ENCODE results near the gene TMEM232. TPM values are rescaled to one million over a fixed set of nuclear protein-coding genes. Genes with fewer than 3 reads are reported as not detected.

The TMEM232 gene
- total RNA-seq (2014; rRNA removed; shearing (Covaris generic)): 1.3 and 6.2 TPM in 2 replicates
- polyA plus RNA-seq (2016; fragmentation: Nextera tagmentation; extraction: Ambion mirVana): 0.78 and 1.3 TPM in 2 replicates

DNA sequence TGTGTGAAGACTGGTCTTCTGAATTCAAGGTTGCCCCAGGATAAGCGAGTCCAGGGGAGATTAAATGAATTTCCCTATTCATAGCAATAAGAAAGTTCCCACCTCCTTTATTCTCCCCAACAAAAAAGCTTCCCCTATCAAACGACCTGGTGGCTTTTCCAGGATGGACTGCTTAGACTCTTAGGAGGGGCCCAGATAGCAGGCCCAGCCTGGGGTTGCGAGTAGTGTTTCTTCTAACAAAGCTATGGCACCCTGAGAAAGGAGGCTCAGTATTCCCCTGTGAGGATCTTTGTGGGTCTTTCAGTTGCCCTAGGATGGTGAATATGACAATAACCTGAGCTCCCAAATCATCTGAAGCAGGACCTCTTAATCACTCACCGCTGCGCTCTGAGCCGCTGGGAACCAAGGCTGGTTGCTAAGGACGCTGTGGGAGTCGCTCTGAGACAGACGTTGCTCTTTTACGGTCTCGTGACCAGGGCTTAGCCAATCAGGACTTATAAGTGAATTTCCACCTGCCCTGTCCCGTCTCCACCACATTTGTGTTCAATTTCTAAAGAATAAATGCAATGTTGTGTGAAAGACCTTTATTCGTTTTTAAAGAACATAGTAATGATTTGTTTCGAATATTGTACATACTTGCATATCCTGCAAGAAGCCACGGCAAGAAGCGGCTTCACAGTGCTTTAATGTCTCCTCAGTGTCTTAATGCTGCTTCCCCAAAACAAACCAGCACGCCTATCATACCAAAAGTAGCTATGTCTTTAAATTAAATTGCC, at the start of gene TMEM232:
Gene TMEM232, minus strand, starts transcription at position 423 of the 776 bp plus-strand sequence. CDS start 59,319 bp downstream, outside the sequence.
- no peak within 1 kb of the TSS for H3K4me3 ChIP-seq
- 72 to 73% methylated on average over 17 of the region's 17 CpGs for WGBS, 2 experiments (ENCODE audit: low coverage in 1 of 2, low lambda C conversion rate in 2 of 2, missing lambda C conversion rate in 2 of 2)
- no peak for DNase-seq
- no peaks in the 10 kb centered on the region for H4K20me1 ChIP-seq (ENCODE audit: insufficient read depth)
- H2AFZ ChIP-seq: 0 out of 2 replicates have a peak within 1 kb of the TSS, but pooled peaks have one; percentile 11
- H3K27ac ChIP-seq: no peak within 1 kb of the TSS
- no peaks in the 10 kb centered on the region for H3K79me2 ChIP-seq (ENCODE audit: insufficient read depth)
- H3K4me1 ChIP-seq (ENCODE audit: insufficient read depth): no peaks in the 10 kb centered on the region
- H3K9me2 ChIP-seq (ENCODE audit: insufficient read depth): no peaks in the 10 kb centered on the region
- no peaks in the 10 kb centered on the region for H3K36me3 ChIP-seq (ENCODE audit: low read depth)
- no peak within 1 kb of the TSS for H3K4me2 ChIP-seq (ENCODE audit: unreplicated experiment)
- in situ Hi-C loops (cut with MboI): no loop called here
- no peaks in the 10 kb centered on the region for H3K27me3 ChIP-seq (replicated peaks; ENCODE audit: insufficient read depth)
- no peaks in the 10 kb centered on the region for H3K9me3 ChIP-seq (ENCODE audit: low read depth)
- no peak within 1 kb of the TSS for H3K9ac ChIP-seq
- no peaks in the 10 kb centered on the region for H3F3A ChIP-seq (ENCODE audit: insufficient read depth)
- TF ChIP-seq EZH2 (IDR thresholded peaks at IDR 0.05; ENCODE audit: insufficient read depth, poor library complexity, severe bottlenecking) (no peak), EZH2phosphoT487 (IDR thresholded peaks at IDR 0.05; ENCODE audit: insufficient read depth, low read depth) (no peak)

DNA sequence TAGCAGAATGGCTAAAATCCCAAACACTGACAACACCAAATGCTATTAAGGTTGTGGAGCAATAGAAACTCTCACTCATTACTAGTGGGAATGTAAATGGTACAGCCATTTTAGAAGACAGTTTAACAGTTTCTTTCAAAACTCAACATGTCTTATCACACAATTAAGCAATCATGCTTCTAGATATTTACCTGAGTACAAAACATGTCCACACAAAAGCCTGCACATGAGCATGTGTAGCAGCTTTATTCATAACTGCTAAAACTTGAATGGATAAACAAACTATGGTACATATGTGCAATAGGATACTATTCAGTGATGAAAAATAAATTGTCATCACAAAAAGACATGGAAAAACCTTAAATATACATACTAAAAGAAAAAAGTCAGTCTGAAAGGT, 43.8 kb upstream of the TMEM232 start:
- Histone ChIP-seq H3K4me2 (ENCODE audit: unreplicated experiment) (no peak overlapping the region), H3K9me3 (ENCODE audit: low read depth) (no peaks in the 10 kb centered on the region), H3K9me2 (ENCODE audit: insufficient read depth) (no peaks in the 10 kb centered on the region), H2AFZ (no peak overlapping the region), H3K79me2 (ENCODE audit: insufficient read depth) (no peaks in the 10 kb centered on the region), H3F3A (ENCODE audit: insufficient read depth) (peaks cover 34% of the 10 kb centered on the region; the same call in 1 of the 2 replicates), H3K27ac (no peak overlapping the region), H3K4me1 (ENCODE audit: insufficient read depth) (peaks cover 17% of the 10 kb centered on the region), H3K36me3 (ENCODE audit: low read depth) (no peaks in the 10 kb centered on the region), H3K4me3 (no peak overlapping the region), H4K20me1 (ENCODE audit: insufficient read depth) (no peaks in the 10 kb centered on the region), H3K9ac (no peak overlapping the region), H3K27me3 (replicated peaks; ENCODE audit: insufficient read depth) (0 out of 2 replicates have a peak, but pooled peaks cover 7% of the 10 kb centered on the region)
- TF ChIP-seq EZH2 (IDR thresholded peaks at IDR 0.05; ENCODE audit: insufficient read depth, poor library complexity, severe bottlenecking): no peak
- no peak for DNase-seq
- in situ Hi-C loops (cut with MboI): no loop called here

DNA sequence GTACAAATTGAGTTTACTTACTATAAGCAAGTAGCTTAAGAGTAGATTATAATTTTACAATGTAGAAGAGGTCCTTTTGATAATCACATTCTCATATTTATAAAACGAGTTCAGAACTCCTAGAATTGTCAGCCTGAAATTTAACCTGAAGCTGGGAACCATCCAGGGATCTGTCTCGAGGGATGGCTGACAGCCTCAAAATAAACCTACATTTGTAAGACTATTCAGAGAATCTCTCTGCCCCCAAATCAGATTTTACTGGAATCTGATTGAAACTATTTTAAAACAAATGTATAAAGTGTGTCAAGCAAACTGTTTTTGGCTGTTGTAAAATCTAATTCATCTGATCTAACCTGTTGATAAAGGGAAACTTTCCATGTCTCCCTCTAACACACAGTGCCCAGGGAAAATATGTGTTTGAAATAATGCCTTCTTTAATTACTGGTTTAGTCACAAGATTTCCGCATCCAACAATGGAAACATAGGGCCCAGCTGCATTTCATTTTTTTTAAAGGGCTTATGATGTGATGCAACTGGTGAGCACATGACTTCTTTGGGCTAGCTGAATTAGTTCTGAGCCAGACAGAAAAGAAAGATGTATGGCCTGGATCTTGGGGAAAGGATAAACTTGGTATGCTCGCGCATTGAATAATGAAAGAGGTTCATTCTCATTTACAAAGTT, 42.7 kb upstream of the TMEM232 start:
- TF ChIP-seq EZH2 (IDR thresholded peaks at IDR 0.05; ENCODE audit: insufficient read depth, poor library complexity, severe bottlenecking): no peak
- TF ChIP-seq EZH2phosphoT487 (IDR thresholded peaks at IDR 0.05; ENCODE audit: insufficient read depth, low read depth): no peak
- in situ Hi-C loops (cut with MboI): no loop called here

DNA sequence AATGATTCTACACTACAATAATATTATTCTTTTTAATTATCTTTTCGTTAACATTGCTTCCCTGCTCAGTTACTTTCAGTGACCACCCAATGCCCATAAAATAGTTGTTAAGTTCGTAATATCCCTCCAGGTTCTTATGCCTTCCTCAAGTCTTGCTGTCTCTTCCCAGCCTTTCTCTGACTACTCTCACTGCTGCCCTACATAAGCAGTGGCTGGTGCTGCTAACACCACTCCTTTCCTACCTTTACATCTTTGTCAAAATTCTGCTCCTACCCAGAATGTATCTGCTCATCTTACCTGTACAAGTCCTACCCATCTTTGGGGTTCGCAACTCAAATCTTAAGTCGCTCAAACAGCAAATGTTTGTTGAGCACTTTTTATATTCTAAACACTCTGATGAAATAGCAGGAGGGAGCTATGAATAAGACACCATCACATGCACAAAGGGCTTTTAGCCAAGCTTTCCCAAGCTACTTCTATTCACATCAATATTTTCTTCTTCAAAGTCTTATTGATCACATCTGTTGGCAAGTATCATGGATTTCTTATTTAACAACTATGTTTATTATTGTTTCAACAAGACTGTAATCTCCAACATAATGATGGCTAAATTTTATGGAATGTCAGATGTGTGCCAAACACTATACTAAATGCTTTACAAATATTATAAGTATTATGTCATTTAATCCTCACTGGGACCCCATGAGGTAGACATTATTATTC, 41.8 kb upstream of the TMEM232 start:
- WGBS, 2 experiments (ENCODE audit: low coverage in 1 of 2, low lambda C conversion rate in 2 of 2, missing lambda C conversion rate in 2 of 2): 34% methylated on average over 4 of the region's 4 CpGs
- H3K36me3 ChIP-seq (ENCODE audit: low read depth): no peaks in the 10 kb centered on the region
- H3F3A ChIP-seq (ENCODE audit: insufficient read depth): peaks cover 40% of the 10 kb centered on the region; the same call in 1 of the 2 replicates
- peak; percentile 71 for DNase-seq
- H3K9me3 ChIP-seq (ENCODE audit: low read depth): no peaks in the 10 kb centered on the region
- H3K79me2 ChIP-seq (ENCODE audit: insufficient read depth): no peaks in the 10 kb centered on the region
- no peak overlapping the region for H3K4me2 ChIP-seq (ENCODE audit: unreplicated experiment)
- peaks cover 17% of the 10 kb centered on the region for H3K4me1 ChIP-seq (ENCODE audit: insufficient read depth)
- H3K9ac ChIP-seq: no peak overlapping the region
- in situ Hi-C loops (cut with MboI): no loop called here
- H3K9me2 ChIP-seq (ENCODE audit: insufficient read depth): no peaks in the 10 kb centered on the region
- no peak for TF ChIP-seq EZH2phosphoT487 (IDR thresholded peaks at IDR 0.05; ENCODE audit: insufficient read depth, low read depth)
- H4K20me1 ChIP-seq (ENCODE audit: insufficient read depth): no peaks in the 10 kb centered on the region
- no peak overlapping the region for H2AFZ ChIP-seq
- H3K4me3 ChIP-seq: no peak overlapping the region
- H3K27me3 ChIP-seq (replicated peaks; ENCODE audit: insufficient read depth): 0 out of 2 replicates have a peak, but pooled peaks cover 4% of the 10 kb centered on the region
- peak overlapping the region; percentile 64; the same call in 1 of the 2 replicates for H3K27ac ChIP-seq

More for the DNA sequence above, 42.7 kb upstream of the TMEM232 start:
- Histone ChIP-seq H4K20me1 (ENCODE audit: insufficient read depth) (no peaks in the 10 kb centered on the region), H2AFZ (0 out of 2 replicates have a peak overlapping the region, but pooled peaks have one; percentile 33), H3K9me3 (ENCODE audit: low read depth) (no peaks in the 10 kb centered on the region), H3K4me3 (no peak overlapping the region), H3K9ac (peak overlapping the region; percentile 23; the same call in 1 of the 2 replicates), H3K27ac (peak overlapping the region; percentile 64), H3K4me2 (ENCODE audit: unreplicated experiment) (peak overlapping the region; percentile 36), H3K27me3 (replicated peaks; ENCODE audit: insufficient read depth) (0 out of 2 replicates have a peak, but pooled peaks cover 7% of the 10 kb centered on the region), H3K79me2 (ENCODE audit: insufficient read depth) (no peaks in the 10 kb centered on the region), H3K9me2 (ENCODE audit: insufficient read depth) (no peaks in the 10 kb centered on the region), H3K36me3 (ENCODE audit: low read depth) (no peaks in the 10 kb centered on the region), H3F3A (ENCODE audit: insufficient read depth) (peaks cover 40% of the 10 kb centered on the region; the same call in 1 of the 2 replicates), H3K4me1 (ENCODE audit: insufficient read depth) (peaks cover 17% of the 10 kb centered on the region)
- WGBS, 2 experiments (ENCODE audit: low coverage in 1 of 2, low lambda C conversion rate in 2 of 2, missing lambda C conversion rate in 2 of 2): 10 to 11% methylated on average over 5 of the region's 5 CpGs
- peak; percentile 87 for DNase-seq

All from GM23248 (cell line).